Choroid plexus epithelial cell (primary cell): Measurements from ENCODE around the gene BMS1.
"Not testable (repeated sequence)": the region's sequence is repeated elsewhere in the genome, so short reads cannot be mapped to it uniquely, and the experiment has no call there.

ENCODE experiments used
- DNase-seq: peaks from one replicate; pipeline ENCODE4 v3.0.0-alpha.2; 2010; ENCODE audit warnings: low read depth
- H3K4me3 ChIP-seq: 2 replicates; pipeline ENCODE4 v1.5.1; 2011; ENCODE audit warnings: low read depth, mild to moderate bottlenecking, control low read depth, low read length, moderate library complexity
- TF ChIP-seq, protein P1 (sequence below): conservative IDR thresholded peaks from 2 replicates; pipeline ENCODE4 v1.5.1; 2011; ENCODE audit warnings: low read depth, mild to moderate bottlenecking, control low read depth, inconsistent platforms, low read length, moderate library complexity

BMS1 gene

DNA sequence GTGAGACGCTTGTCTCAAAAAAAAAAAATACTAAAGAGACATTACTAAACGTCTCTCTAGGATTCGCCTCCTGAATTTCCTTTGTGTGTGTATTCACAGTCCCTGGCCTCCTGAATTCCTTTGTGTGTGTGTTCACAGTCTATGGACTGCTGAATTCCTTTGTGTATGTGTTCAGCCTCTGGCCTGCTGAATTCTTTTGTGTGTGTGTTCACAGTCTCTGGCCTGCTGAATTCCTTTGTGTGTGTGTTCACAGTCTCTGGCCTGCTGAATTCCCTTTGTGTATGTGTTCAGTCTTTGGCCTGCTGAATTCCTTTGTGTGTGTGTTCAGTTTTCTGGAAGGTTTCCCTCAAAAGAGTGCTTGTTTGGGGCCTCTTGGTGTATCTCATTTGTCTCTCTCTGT, 8.2 kb downstream of the BMS1 start:
- peak; percentile 56 for DNase-seq
- no peak overlapping the region for H3K4me3 ChIP-seq
- TF ChIP-seq, protein P1, sequence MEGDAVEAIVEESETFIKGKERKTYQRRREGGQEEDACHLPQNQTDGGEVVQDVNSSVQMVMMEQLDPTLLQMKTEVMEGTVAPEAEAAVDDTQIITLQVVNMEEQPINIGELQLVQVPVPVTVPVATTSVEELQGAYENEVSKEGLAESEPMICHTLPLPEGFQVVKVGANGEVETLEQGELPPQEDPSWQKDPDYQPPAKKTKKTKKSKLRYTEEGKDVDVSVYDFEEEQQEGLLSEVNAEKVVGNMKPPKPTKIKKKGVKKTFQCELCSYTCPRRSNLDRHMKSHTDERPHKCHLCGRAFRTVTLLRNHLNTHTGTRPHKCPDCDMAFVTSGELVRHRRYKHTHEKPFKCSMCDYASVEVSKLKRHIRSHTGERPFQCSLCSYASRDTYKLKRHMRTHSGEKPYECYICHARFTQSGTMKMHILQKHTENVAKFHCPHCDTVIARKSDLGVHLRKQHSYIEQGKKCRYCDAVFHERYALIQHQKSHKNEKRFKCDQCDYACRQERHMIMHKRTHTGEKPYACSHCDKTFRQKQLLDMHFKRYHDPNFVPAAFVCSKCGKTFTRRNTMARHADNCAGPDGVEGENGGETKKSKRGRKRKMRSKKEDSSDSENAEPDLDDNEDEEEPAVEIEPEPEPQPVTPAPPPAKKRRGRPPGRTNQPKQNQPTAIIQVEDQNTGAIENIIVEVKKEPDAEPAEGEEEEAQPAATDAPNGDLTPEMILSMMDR, result no peak

DNA sequence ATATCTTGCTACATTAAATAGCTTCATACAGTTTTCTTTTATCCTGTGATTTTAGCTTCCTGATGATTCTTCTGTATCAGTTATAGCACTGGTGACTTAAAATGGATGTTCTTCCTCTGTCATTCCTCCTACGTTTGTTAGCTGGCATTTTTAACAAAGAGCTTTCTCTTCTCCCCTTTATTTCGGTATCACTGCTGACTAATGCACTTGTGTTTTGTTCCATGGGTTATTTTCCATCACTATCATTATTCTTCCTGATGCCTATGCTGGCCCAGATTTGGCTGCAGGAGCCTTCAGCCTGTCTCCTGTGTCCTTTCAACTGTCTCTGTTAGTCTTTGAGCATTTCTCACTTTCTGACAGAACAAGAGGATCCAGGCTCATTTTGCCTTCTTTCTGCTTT, 13.1 kb downstream of the BMS1 start:
- H3K4me3 ChIP-seq, result no peak overlapping the region
- TF ChIP-seq, protein P1, result no peak
- DNase-seq, result no peak

DNA sequence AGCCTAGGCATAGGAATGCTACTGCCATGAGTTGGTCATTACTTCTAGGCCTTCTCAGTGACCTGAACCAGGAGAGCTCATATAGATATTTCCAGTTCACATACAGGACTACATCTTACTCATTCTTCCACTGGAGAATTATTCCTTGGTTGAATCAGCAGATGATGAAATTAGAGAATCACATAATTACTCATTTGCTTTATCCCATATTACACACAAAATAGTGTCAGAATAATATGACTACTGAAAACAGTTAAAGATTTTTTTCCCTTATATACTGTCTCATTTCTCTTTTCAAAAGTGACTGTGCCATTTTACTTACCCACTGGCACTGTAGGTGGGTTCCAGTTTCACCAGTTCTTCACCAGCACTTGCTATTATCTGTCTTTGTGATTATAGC, 18.5 kb downstream of the BMS1 start:
- no peak overlapping the region for H3K4me3 ChIP-seq
- TF ChIP-seq, protein P1, result no peak

DNA sequence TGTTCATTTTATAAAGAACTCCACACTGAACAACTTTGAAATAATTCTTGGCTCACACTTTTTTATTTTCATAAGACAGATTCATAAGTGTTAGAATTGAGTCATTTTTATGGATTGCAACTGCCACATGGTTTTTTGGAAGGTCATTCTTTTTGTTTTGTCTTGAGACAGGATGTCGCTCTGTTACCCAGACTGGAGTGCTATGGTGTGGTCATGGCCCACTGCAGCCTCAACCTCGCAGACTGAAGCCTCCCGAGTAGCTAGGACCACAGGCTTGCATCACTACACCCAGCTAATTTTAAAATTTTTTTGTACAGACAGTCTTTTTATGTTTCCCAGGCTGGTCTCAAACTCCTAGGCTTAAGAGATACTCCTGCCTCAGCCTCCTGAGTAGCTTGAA, 20.3 kb downstream of the BMS1 start:
- TF ChIP-seq, protein P1, result no peak
- no peak for DNase-seq
- no peak overlapping the region for H3K4me3 ChIP-seq

More for the DNA sequence above, 18.5 kb downstream of the BMS1 start:
- DNase-seq, result no peak

DNA sequence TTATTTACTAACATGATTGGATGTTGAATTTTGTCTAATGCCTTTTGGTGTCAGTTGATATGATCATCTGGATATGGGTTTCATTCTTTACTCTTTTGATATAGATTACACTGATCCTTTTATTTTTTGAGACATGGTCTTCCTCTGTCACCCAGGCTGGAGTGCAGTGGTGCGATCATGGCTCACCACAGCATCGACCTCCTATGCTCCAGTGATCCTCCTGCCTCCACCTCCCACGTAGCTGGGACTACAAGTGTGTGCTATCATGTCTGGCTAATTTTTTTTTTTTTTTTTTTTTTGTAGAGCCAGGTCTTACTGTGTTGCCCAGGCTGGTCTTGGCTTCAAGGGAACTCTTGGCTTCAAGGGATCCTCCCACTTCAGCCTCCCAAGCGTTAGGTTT, 27.1 kb downstream of the BMS1 start:
- DNase-seq, result no peak
- TF ChIP-seq, protein P1, result no peak

DNA sequence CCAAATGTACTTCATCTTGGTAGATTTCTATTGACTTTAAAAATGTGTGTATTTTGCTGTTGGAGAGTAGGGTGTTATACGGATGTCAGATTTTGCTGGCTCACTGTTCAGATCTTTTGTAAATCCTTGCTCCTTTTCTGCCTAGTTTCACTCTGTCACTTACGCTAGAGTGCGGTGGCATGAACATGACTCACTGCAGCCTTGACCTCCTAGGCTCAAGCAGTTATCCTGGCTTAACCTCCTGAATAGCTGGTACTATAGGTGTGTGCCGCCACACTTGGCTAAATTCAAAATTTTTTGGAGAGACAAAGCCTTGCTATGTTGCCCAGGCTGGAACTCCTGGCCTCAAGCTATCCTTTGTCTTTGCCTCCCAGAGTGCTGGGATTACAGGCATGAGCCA, 29.4 kb downstream of the BMS1 start:
- no peak for DNase-seq
- TF ChIP-seq, protein P1, result no peak

More for the DNA sequence above, 27.1 kb downstream of the BMS1 start:
- no peak overlapping the region for H3K4me3 ChIP-seq

DNA sequence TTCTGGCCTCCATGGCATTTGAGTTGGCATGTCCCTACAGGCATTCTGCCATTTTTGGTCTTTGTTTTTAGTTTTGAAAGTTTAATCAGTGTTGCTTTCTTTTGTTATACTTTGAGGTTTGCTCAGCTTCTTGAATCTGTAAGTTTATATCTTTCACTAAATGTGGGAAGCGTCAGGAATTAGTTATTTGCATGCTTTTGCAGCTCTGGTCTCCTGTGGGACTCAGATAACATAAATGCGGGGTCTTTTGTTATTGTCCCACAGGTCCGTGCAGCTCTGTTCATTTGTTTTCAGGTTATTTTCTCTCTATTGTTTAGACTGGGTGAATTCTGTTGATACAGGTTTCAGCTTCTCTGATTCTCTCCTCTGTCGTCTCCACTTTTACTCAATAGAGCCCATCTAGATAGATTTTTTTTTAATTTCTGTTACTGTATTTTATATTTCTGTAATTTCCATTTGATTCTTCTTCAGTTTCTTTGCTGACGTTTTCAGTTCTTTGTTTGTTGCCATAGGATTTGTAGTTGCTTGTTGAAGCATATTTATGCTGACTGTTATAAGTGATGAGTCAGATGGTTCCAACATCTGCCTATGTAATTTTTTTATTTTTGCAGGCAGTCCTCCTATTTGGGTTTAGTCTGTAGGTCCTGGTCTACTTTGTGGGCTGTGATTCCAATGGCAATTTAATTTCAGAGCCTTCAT, 31.5 kb downstream of the BMS1 start:
- not testable (repeated sequence) for DNase-seq, H3K4me3 ChIP-seq

More for the DNA sequence above, 29.4 kb downstream of the BMS1 start:
- H3K4me3 ChIP-seq, result no peak overlapping the region

DNA sequence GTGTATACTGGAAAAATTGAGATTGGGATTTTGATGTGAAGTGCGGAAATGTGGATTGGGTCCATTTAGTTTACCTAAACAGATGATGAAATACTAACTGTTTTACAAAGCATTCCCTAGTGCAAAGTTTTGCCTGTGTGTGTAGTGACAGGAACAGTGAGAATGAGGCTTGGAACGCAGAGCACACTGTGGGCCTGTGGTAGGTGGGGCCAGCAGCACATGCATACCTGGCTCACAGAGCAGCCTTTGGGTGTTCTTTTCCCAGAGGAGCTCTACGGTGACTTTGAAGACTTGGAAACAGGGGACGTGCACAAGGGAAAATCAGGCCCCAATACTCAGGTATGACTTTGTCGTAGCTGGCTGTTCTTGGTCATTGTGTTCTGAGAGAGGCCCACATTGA, 33.7 kb downstream of the BMS1 start:
- not testable (repeated sequence) for H3K4me3 ChIP-seq, DNase-seq
